SK-N-SH (cell line): ENCODE data around the gene DOCK3. TPM values are rescaled to one million over a fixed set of nuclear protein-coding genes. Genes with fewer than 3 reads are reported as not detected.

Experiments used
- CTCF ChIA-PET: fragments of 300-600, 350-600 bp; formaldehyde crosslinking; extraction: SDS; loops from one replicate; lab custom pipeline; 2021; lab: Yijun Ruan, JAX
- POLR2A ChIA-PET: fragments of 350-600 bp; sonication (Branson Sonifier 250); formaldehyde crosslinking; extraction: SDS; loops from one replicate; lab custom pipeline; 2020; ENCODE audit warnings: antibody characterized with exemption, inconsistent platforms; lab: Yijun Ruan, JAX
- DNase-seq: peaks from one replicate; pipeline ENCODE4 v3.0.0; 2012
- H2AFZ ChIP-seq: fragments of 200-600 bp; sonication (generic); 2 replicates; pipeline ENCODE4 v1.8.1; 2016; ENCODE audit warnings: antibody characterized with exemption, mild to moderate bottlenecking, low read depth
- H3F3A ChIP-seq: fragments of 200-600 bp; sonication (generic); replicated peaks from 2 replicates; pipeline ENCODE3; 2016; ENCODE audit warnings: antibody characterized with exemption, mild to moderate bottlenecking; ENCODE audit not compliant: insufficient read depth
- H3K27ac ChIP-seq, 2 experiments: fragments of 200-500 bp in 1 of 2; fragments of 200-600 bp in 1 of 2; sonication (Bioruptor generic) in 1 of 2; sonication (generic), shearing (Covaris generic) in 1 of 2; 2 replicates each; pipeline versions ENCODE4 v1.5.1 to v1.6.1; 2014 to 2016; ENCODE audit warnings: low read depth in 2 of 2, inconsistent platforms in 1 of 2, low read length in 1 of 2, mild to moderate bottlenecking in 1 of 2, mixed read lengths in 1 of 2
- H3K27me3 ChIP-seq: fragments of 200-600 bp; sonication (generic), shearing (Covaris generic); 2 replicates; pipeline ENCODE4 v1.6.1; 2016; ENCODE audit warnings: mixed run types; ENCODE audit not compliant: insufficient read depth
- H3K36me3 ChIP-seq, 2 experiments: fragments of 200-500 bp in 1 of 2; fragments of 200-600 bp in 1 of 2; sonication (Bioruptor generic) in 1 of 2; sonication (generic) in 1 of 2; replicated peaks in 1 of 2; 2 replicates each; pipeline versions ENCODE3 to v1.5.1; 2014 to 2016; ENCODE audit warnings: low read length in 1 of 2, mild to moderate bottlenecking in 1 of 2; ENCODE audit not compliant: insufficient read depth in 2 of 2, control insufficient read depth in 1 of 2
- H3K4me1 ChIP-seq, 2 experiments: fragments of 200-500 bp in 1 of 2; fragments of 200-600 bp in 1 of 2; sonication (Bioruptor generic) in 1 of 2; sonication (generic), shearing (Covaris generic) in 1 of 2; 2 replicates each; pipeline versions ENCODE4 v1.5.1 to v1.6.1; 2014 to 2016; ENCODE audit warnings: low read depth in 1 of 2, low read length in 1 of 2, mixed run types in 1 of 2; ENCODE audit not compliant: insufficient read depth in 2 of 2, control insufficient read depth in 1 of 2
- H3K4me2 ChIP-seq: fragments of 200-600 bp; sonication (generic), shearing (Covaris generic); 2 replicates; pipeline ENCODE4 v1.6.1; 2017; ENCODE audit warnings: mixed run types
- H3K4me3 ChIP-seq, 2 experiments: fragments of 200-500 bp in 1 of 2; fragments of 200-600 bp in 1 of 2; sonication (Bioruptor generic) in 1 of 2; sonication (generic), shearing (Covaris generic) in 1 of 2; 2 replicates each; pipeline versions ENCODE4 v1.5.1 to v1.8.1; 2014 to 2016; ENCODE audit warnings: low read depth in 2 of 2, inconsistent platforms in 1 of 2, low read length in 1 of 2, mild to moderate bottlenecking in 1 of 2, mixed read lengths in 1 of 2, moderate library complexity in 1 of 2
- H3K79me2 ChIP-seq: fragments of 200-600 bp; sonication (generic); 2 replicates; pipeline ENCODE4 v1.8.1; 2017; ENCODE audit warnings: mild to moderate bottlenecking; ENCODE audit not compliant: insufficient read depth
- H3K9ac ChIP-seq: fragments of 200-600 bp; sonication (generic); 2 replicates; pipeline ENCODE4 v1.6.1; 2017; ENCODE audit warnings: mixed run types
- H3K9me2 ChIP-seq: fragments of 200-600 bp; sonication (generic); 2 replicates; pipeline ENCODE4 v1.6.1; 2017; ENCODE audit warnings: mixed run types
- H3K9me3 ChIP-seq: fragments of 200-600 bp; sonication (generic); 2 replicates; pipeline ENCODE4 v1.6.1; 2017; ENCODE audit warnings: mixed run types, mild to moderate bottlenecking, moderate library complexity
- H4K20me1 ChIP-seq: fragments of 200-600 bp; sonication (generic); 2 replicates; pipeline ENCODE4 v1.6.1; 2017; ENCODE audit warnings: mild to moderate bottlenecking, mixed run types; ENCODE audit not compliant: insufficient read depth
- EP300 ChIP-seq, 2 experiments: IDR thresholded peaks; 2 replicates each; pipeline versions ENCODE4 v1.4.0 to v1.6.1; 2012; ENCODE audit warnings: borderline replicate concordance in 1 of 2, low read depth in 1 of 2, low read length in 1 of 2
- FOSL2 ChIP-seq: IDR thresholded peaks from 2 replicates; pipeline ENCODE4 v1.4.0; 2012; ENCODE audit warnings: low read depth, mild to moderate bottlenecking, moderate library complexity, borderline replicate concordance
- GABPA ChIP-seq: IDR thresholded peaks from 2 replicates; pipeline ENCODE4 v1.4.0; 2012; ENCODE audit warnings: low read depth, mild to moderate bottlenecking
- GATA2 ChIP-seq: sonication (generic); formaldehyde crosslinking; IDR thresholded peaks from 2 replicates; pipeline ENCODE4 v1.5.0; 2020; ENCODE audit warnings: mild to moderate bottlenecking, missing genetic modification reagents
- JUND ChIP-seq: IDR thresholded peaks from 2 replicates; pipeline ENCODE4 v1.4.0; 2012
- MEF2A ChIP-seq: IDR thresholded peaks from 2 replicates; pipeline ENCODE4 v1.4.0; 2012; ENCODE audit warnings: low read depth, borderline replicate concordance
- NFIC ChIP-seq: IDR thresholded peaks from 2 replicates; pipeline ENCODE4 v1.4.0; 2012; ENCODE audit warnings: borderline replicate concordance
- NRF1 ChIP-seq: IDR thresholded peaks from 2 replicates; pipeline ENCODE4 v1.6.1; 2012; ENCODE audit warnings: low read depth, mild to moderate bottlenecking, low read length
- POLR2AphosphoS5 ChIP-seq: IDR thresholded peaks from 2 replicates; pipeline ENCODE4 v1.6.1; 2012; ENCODE audit warnings: low read depth, low read length
- RAD21 ChIP-seq: IDR thresholded peaks from 2 replicates; pipeline ENCODE4 v1.6.1; 2012; ENCODE audit warnings: mild to moderate bottlenecking, low read length
- RCOR1 ChIP-seq: fragments of 150-350 bp; IDR thresholded peaks from 2 replicates; pipeline ENCODE4 v1.6.1; 2017; ENCODE audit warnings: antibody characterized with exemption, low read length
- SMC3 ChIP-seq: IDR thresholded peaks from 2 replicates; pipeline ENCODE4 v1.6.1; 2012; ENCODE audit warnings: low read depth, low read length, improper control_type of control experiment
- TEAD4 ChIP-seq: IDR thresholded peaks from 2 replicates; pipeline ENCODE4 v1.4.0; 2012; ENCODE audit warnings: mild to moderate bottlenecking, borderline replicate concordance; ENCODE audit not compliant: insufficient read depth
- WGBS: methylation state at CpG from one replicate; pipeline ENCODE4 v1.1.6; 2017; ENCODE audit warnings: low lambda C conversion rate; 5-methylcytosine and 5-hydroxymethylcytosine counted together
- polyA plus RNA-seq, 3 experiments: library from polyadenylated mRNA; depleted of rRNA; stranded (reverse); fragments of >200 nt; gene quantifications; 2 replicates each; pipeline ENCODE4 v1.2.3, GENCODE V29; 2012
- TF ChIP-seq, protein P1 (sequence below): IDR thresholded peaks from 2 replicates; pipeline ENCODE4 v1.4.0; 2012; ENCODE audit warnings: low read depth
- TF ChIP-seq, protein P2 (sequence below): IDR thresholded peaks from 2 replicates; pipeline ENCODE4 v1.4.0; 2012; ENCODE audit warnings: low read depth, borderline replicate concordance
- TF ChIP-seq, protein P3 (sequence below): IDR thresholded peaks from 2 replicates; pipeline ENCODE4 v1.6.1; 2012; ENCODE audit warnings: mild to moderate bottlenecking, low read depth, low read length, moderate library complexity
- TF ChIP-seq, protein P4 (sequence below): fragments of 200-600 bp; sonication (generic); IDR thresholded peaks from 2 replicates; pipeline ENCODE4 v1.6.1; 2017; ENCODE audit warnings: antibody characterized with exemption, mild to moderate bottlenecking, moderate library complexity

Gene DOCK3
- polyA plus RNA-seq, 1 of the 3 experiments (the other 2 are of a cell fraction), result 0.05 TPM

DNA sequence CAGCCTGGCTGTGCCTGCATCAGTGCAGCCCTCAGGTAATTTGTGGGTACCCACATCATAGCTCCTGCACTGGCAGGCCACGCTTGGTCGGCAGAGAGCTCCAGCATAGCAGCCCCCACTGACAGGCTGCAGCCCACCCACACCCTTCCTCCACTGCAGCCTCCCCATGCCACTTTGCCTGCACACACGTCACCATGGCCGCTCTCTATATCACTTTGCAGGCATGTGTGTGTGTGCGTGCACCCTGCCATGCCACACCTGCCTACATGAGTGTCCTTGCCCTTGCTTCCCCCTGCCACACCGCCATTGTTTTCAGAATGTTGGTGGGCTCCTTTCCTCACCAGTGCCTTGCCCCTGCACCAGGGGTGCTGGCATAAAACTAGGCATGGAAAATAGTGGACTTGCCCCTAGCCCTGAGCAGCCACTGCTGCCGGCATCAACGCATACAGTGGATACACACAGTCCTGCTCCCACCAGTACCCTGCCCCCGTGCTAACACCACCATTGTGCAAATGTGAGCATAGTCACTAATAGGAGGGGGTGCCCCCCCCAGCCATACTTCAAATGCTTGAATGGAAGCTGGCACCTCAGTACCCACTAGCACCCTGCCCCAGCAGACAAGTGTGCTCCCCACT is 431.6 kb downstream of the DOCK3 start:
- Histone ChIP-seq H3K9me3 (no peaks in the 10 kb centered on the region), H3K4me2 (no peak overlapping the region), H2AFZ (no peak overlapping the region), H3K79me2 (no peaks in the 10 kb centered on the region), H3K4me3 (no peak overlapping the region), H3K27ac (no peak overlapping the region), H3K9ac (no peak overlapping the region), H3F3A (no peaks in the 10 kb centered on the region), H3K4me1 (no peaks in the 10 kb centered on the region), H4K20me1 (no peaks in the 10 kb centered on the region), H3K36me3 (no peaks in the 10 kb centered on the region), H3K9me2 (no peaks in the 10 kb centered on the region), H3K27me3 (no peaks in the 10 kb centered on the region)
- TF ChIP-seq JUND, result no peak
- TF ChIP-seq GATA2 (CRISPR knock-in tag), result no peak
- TF ChIP-seq TEAD4, result no peak
- TF ChIP-seq, protein P1, sequence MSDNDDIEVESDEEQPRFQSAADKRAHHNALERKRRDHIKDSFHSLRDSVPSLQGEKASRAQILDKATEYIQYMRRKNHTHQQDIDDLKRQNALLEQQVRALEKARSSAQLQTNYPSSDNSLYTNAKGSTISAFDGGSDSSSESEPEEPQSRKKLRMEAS, result no peak
- TF ChIP-seq FOSL2, result no peak
- TF ChIP-seq RAD21, result no peak
- no peak for TF ChIP-seq NRF1
- TF ChIP-seq NFIC, result no peak
- no peak for TF ChIP-seq GABPA
- no peak for TF ChIP-seq SMC3
- TF ChIP-seq, protein P2, sequence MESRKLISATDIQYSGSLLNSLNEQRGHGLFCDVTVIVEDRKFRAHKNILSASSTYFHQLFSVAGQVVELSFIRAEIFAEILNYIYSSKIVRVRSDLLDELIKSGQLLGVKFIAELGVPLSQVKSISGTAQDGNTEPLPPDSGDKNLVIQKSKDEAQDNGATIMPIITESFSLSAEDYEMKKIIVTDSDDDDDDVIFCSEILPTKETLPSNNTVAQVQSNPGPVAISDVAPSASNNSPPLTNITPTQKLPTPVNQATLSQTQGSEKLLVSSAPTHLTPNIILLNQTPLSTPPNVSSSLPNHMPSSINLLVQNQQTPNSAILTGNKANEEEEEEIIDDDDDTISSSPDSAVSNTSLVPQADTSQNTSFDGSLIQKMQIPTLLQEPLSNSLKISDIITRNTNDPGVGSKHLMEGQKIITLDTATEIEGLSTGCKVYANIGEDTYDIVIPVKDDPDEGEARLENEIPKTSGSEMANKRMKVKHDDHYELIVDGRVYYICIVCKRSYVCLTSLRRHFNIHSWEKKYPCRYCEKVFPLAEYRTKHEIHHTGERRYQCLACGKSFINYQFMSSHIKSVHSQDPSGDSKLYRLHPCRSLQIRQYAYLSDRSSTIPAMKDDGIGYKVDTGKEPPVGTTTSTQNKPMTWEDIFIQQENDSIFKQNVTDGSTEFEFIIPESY, result no peak
- no peak for TF ChIP-seq MEF2A
- TF ChIP-seq, protein P3, sequence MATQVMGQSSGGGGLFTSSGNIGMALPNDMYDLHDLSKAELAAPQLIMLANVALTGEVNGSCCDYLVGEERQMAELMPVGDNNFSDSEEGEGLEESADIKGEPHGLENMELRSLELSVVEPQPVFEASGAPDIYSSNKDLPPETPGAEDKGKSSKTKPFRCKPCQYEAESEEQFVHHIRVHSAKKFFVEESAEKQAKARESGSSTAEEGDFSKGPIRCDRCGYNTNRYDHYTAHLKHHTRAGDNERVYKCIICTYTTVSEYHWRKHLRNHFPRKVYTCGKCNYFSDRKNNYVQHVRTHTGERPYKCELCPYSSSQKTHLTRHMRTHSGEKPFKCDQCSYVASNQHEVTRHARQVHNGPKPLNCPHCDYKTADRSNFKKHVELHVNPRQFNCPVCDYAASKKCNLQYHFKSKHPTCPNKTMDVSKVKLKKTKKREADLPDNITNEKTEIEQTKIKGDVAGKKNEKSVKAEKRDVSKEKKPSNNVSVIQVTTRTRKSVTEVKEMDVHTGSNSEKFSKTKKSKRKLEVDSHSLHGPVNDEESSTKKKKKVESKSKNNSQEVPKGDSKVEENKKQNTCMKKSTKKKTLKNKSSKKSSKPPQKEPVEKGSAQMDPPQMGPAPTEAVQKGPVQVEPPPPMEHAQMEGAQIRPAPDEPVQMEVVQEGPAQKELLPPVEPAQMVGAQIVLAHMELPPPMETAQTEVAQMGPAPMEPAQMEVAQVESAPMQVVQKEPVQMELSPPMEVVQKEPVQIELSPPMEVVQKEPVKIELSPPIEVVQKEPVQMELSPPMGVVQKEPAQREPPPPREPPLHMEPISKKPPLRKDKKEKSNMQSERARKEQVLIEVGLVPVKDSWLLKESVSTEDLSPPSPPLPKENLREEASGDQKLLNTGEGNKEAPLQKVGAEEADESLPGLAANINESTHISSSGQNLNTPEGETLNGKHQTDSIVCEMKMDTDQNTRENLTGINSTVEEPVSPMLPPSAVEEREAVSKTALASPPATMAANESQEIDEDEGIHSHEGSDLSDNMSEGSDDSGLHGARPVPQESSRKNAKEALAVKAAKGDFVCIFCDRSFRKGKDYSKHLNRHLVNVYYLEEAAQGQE, result no peak
- TF ChIP-seq, protein P4, sequence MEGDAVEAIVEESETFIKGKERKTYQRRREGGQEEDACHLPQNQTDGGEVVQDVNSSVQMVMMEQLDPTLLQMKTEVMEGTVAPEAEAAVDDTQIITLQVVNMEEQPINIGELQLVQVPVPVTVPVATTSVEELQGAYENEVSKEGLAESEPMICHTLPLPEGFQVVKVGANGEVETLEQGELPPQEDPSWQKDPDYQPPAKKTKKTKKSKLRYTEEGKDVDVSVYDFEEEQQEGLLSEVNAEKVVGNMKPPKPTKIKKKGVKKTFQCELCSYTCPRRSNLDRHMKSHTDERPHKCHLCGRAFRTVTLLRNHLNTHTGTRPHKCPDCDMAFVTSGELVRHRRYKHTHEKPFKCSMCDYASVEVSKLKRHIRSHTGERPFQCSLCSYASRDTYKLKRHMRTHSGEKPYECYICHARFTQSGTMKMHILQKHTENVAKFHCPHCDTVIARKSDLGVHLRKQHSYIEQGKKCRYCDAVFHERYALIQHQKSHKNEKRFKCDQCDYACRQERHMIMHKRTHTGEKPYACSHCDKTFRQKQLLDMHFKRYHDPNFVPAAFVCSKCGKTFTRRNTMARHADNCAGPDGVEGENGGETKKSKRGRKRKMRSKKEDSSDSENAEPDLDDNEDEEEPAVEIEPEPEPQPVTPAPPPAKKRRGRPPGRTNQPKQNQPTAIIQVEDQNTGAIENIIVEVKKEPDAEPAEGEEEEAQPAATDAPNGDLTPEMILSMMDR, result no peak
- TF ChIP-seq POLR2AphosphoS5, result no peak
- no peak for TF ChIP-seq RCOR1
- TF ChIP-seq EP300 (IDR thresholded peaks at IDR 0.05; ENCODE audit: borderline replicate concordance in 1 of 2, low read depth in 1 of 2, low read length in 1 of 2), result no peak
- no peak for DNase-seq
- CTCF ChIA-PET, result interaction anchor here (0.6 kb wide), 1 partner anchor 14 kb away, joined by 3 read pairs; no protein-coding TSS in a partner anchor
- 37% methylated on average over 9 of the region's 9 CpGs for WGBS
- POLR2A ChIA-PET, result no interaction called here
